ENCODE results near the gene C6orf120.
"Not testable (repeated sequence)": the region's sequence is repeated elsewhere in the genome, so short reads cannot be mapped to it uniquely, and the experiment has no call there.

The C6orf120 gene

DNA sequence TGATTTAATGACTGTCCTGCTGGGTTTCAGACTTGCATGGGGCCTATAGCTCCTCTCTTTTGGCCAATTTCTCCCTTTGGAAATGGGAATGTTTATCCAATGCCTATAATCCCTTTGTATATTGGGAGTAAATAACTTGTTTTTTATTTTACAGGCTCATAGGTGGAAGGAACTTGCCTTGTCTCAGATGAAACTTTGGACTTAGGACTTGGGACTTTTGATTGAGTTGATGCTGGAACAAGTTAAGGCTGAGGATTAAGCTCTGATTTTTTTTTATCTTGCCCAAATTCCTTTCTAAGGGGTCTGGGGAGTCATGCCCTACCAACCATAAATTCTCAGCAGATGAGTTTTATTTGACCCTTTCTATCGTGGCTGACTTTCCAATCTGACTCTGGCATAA lies 23.6 kb upstream of the C6orf120 start:
- DNase-seq (ENCODE audit: low read depth in 2 of 2, low spot score in 1 of 2): no peak

DNA sequence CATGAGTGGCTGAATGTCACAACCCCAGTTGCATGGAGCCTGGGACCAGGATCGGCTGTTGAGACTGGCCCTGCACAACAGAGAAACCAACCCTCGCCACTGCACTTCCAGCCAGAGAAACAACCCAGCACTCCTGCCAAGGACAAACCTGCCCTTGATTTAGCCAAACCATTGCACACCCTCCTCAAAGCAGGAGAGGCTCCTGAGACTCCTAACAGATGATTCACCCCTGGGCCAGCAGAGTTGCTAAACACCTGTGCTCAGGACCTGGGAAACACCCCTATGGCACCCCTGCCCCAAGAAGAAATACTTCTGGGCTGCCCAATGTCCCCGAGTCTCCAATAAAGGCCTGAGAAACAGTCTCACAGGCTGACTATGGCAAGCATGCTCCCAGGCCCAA lies 17.9 kb upstream of the C6orf120 start:
- no peak for DNase-seq (ENCODE audit: low read depth in 2 of 2, low spot score in 1 of 2)

DNA sequence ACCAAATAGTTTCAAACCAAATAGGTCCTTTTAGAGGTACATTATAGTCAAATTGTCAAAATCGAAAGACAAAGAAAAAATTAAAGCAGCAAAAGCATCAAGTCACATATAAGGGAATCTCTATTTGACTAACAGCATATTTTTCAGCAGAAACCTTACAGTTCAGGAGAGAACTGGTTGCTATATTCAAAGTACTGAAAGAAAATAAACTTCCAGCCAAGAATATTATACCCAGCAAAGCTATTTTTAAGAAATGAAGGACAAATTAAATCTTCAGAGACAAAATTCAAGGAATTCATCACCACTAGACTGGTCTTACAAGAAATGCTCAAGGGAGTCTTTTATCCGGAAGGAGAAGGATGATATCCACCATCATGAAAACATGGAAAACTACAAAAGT lies 16.1 kb upstream of the C6orf120 start:
- DNase-seq (ENCODE audit: low read depth in 2 of 2, low spot score in 1 of 2): no peak

DNA sequence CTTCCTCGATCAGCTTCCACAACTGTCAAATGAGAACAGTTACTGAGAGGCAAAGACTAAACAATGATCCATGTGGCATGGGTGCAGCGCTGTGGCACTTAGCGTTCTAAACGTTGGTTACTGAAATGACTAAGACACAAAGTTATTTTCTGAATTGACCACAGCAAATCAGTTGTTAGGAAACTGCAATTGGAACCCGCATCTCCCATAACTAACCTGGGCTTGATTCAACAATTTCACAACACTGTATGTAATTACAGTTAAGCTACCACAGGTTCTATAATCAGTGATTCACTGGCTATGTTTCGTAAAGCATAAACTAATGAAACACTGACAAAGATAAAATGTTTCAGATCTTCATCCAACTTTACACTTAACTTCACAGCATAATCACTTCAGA lies 12.6 kb upstream of the C6orf120 start:
- DNase-seq (ENCODE audit: low read depth in 2 of 2, low spot score in 1 of 2): no peak

DNA sequence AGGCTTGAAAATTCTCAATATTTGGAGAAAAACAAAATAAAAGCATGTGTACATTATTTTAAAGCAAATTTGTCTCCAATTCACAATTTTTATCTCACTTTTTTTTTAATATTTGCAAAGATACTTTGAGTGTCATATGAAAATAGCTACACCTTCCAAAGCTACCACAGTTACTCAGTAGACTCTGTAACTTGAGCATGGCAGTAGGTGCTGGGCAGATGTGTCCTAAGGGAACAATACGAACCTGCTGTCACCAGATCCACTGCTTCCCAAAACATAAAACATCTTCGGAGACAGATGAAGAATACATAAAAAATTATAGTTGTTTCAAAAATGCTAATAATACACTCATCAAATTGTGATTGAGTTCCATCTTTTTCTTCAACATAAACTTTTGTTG lies 10.7 kb upstream of the C6orf120 start:
- no peak for DNase-seq (ENCODE audit: low read depth in 2 of 2, low spot score in 1 of 2)

DNA sequence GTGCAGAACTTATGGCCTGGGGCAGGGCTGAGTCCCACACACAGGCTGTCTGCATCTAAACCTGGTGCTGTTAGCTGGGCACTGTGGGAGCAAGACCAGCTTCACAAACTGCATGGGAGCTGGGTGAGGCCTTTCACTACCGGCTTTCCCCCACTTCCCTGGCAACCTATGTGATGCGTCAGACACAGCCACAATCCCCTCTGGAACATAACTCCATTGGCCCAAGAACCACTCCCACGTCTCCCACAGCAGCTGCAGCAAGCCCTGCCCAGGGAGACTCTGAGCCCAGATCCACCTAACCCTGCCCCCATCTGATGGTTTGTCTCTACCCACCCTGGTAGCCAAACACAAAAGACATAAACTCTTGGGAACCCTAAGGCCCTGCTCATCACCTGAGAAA lies 9.4 kb upstream of the C6orf120 start:
- no peak for DNase-seq (ENCODE audit: low read depth in 2 of 2, low spot score in 1 of 2)

DNA sequence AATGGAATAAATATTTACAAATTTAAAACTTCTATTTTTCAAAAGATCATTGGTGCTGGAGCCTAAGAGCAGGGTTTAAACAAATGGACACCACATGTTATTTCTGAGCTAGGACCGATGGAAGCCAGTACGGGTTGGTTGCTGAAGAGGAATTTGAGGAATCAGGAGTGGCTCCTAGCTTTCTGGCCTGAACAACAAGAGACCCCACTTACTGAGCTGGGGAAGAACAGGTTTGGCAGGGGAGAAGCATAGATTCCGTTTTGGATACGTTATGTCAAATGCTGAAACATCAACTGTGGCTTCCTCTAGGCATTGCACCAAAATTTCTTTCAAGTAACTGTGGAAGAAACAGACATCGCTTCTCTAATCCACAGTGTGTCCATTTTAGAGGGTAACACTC lies 6.8 kb upstream of the C6orf120 start:
- no peak for DNase-seq (ENCODE audit: low read depth in 2 of 2, low spot score in 1 of 2)

DNA sequence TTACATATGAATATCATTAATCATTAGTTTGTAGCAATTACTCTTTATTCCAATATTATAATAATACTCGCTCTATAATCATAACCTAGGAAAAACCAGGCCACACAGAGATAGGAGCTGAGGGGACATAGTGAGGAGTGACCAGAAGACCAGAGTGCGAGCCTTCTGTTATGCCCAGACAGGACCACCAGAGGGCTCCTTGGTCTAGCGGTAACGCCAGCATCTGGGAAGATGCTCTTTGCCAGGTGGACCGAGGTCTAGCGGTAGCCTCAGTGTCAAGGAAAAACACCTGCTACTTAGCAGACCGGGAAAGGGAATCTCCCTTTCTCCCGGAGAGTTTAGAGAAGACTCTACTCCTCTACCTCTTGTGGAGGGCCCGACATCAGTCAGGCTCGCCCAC lies 4.8 kb upstream of the C6orf120 start:
- DNase-seq (ENCODE audit: low read depth in 2 of 2, low spot score in 1 of 2): not testable (repeated sequence)

DNA sequence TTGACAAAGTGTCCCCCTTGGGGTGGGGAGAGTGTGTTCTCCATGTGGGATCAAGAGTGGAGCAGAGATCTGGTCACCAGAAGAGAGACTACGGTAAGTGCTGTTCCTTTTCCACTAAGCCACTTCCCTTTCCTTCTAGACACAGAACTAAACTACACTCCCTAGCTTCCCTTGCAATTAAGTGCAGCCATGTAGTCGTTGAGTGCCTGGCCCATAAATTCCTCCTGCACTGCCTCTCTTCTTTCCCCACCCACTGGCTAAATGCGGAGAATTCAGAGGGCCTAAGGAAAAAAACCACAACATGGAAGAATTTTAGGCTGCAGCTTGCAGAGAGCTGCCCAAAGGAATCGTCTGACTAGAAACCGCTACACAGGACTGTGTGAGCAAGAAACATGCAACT lies 1.6 kb upstream of the C6orf120 start:
- DNase-seq (ENCODE audit: low read depth in 2 of 2, low spot score in 1 of 2): no peak

DNA sequence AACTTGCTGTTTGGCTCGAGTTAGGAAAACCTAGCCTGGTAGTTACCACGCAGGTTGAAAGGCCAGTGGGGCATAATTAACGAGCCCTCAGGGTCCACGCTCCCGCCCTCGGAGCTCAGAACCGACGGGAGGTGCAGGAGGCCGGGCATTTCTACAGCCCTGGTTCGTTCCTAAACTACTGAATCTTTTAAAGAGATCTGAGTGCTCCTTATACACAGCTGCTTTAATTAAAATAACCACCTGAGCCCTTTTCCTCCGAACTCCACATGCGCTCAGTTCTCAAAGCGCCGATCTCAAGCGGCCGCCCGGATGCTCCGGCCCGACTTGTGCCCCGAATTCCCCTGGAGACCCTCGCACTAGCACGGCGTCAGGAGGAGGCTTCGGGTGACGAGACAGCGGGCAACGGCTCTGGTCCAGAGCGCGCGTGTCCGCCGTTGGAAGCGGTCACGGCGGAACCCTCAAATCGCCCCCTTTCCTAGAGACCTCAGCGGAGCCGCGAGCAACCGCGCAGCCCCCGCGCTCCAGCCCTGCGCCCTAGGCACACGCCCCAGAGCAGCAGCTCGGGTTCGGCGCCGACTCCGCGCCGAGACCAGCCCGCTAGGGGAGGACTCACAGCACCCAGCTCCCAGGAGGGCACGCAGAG lies 494 bp upstream of the C6orf120 start:
- no peak for DNase-seq (ENCODE audit: low read depth in 2 of 2, low spot score in 1 of 2)

DNA sequence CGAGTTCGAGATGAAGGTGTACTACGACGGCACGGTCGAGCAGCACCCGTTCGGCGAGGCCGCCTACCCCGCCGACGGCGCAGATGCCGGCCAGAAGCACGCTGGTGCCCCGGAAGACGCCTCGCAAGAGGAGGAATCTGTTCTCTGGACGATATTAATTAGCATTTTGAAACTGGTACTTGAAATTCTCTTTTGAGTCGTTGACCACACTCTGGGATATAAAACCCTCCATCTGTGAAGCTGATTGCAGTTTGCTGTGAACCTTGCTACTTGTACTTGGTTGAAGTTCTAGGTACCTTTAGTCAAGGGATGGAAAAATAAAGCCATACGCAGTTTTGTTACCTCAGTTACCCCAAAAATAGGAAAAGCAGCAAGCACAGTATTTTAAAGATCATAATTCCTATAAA lies 917 bp downstream of the C6orf120 start:
- DNase-seq (ENCODE audit: low read depth in 2 of 2, low spot score in 1 of 2): no peak

DNA sequence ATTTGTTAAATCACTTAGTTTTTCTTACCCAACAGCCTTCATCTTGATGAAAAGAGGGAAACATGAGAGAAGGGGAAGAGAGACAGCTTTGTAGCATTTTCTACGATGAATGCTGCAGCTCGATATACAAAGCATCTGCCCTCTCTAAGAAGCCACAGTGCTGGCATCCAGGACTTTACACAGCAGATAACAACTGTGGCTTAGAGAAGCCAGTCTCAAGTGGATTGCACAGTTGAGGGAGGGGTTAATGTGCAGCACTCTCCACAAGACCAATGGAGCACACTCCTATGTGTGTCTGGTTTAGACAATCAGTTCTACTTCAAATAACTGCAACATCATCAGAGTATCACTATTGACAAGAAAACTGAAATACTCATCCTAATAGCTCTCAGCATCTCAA lies 5.8 kb downstream of the C6orf120 start:
- DNase-seq (ENCODE audit: low read depth in 2 of 2, low spot score in 1 of 2): no peak

DNA sequence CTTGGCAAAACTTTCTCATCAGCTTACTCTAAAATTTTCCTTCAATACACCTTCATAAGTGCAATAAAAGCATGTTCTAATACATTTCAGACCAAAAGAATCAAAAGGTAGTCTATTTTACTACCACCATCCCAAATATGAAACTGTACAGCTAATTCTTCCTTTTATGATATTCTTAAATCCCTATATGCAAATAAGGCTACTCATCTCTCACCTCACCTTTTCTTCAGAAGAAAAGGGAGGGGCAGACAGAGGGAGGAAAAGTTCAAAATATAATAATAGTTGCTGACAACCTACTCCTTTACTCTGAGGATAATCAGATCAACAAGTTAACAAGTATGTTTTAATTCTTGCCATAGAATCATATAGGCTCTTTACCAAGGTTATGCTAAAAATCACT lies 7.4 kb downstream of the C6orf120 start:
- no peak for DNase-seq (ENCODE audit: low read depth in 2 of 2, low spot score in 1 of 2)

DNA sequence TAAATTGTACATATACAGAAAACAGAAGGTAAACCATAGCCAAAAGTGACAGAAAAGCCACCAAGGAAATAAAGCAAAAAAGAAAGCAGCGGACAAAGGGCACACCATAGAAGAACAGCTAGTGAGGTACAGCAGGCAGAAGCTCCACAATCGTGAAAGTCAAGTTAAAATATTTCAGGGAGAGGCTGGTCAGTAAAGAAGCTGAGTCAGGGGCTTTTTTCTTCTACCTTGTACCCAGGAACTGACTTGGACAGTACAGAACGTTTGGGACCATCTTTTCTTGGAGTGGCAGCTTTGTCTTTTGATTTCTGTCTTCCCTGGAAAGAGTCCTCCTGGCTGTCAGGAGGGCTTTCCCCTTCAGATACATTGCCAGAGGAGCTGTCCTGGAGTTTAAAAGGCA lies 8.1 kb downstream of the C6orf120 start:
- DNase-seq (ENCODE audit: low read depth in 2 of 2, low spot score in 1 of 2): no peak

DNA sequence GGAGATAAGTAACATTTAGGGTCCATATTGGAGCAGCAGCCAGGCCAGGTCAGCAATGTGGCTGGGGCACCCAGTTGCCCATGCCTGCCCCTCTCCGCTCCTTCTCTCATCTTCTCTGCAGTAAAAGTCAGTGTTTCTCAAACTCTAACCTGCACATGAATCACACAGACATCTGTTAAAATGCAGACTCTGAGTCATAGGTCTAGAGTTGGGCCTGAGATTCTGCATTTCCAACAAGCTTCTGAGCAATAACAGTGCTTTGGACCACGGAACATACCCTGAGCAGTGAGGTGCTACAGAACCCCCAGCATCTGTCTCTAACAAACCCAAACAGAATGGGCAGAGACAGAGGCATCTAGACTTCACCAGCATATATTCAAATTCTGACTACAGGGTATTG lies 12.3 kb downstream of the C6orf120 start:
- DNase-seq (ENCODE audit: low read depth in 2 of 2, low spot score in 1 of 2): no peak

DNA sequence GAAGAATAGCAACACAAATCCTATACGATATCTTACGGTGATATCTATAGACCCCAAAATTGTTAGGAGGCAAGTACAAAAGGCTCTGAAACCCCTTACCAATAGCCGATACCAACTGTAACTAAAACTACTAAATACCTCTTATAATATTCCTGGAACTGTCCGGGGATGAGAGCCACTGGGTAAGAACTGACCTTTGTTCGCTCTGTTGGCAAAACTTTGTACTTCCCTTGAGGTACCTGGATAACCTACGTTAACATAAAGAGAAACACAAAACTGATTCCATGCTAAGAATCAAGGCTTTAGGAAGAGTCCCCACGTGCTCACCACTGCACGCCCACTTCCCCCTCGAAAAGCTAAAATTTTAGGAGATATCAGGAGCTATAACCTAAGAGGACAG lies 12.7 kb downstream of the C6orf120 start:
- no peak for DNase-seq (ENCODE audit: low read depth in 2 of 2, low spot score in 1 of 2)

DNA sequence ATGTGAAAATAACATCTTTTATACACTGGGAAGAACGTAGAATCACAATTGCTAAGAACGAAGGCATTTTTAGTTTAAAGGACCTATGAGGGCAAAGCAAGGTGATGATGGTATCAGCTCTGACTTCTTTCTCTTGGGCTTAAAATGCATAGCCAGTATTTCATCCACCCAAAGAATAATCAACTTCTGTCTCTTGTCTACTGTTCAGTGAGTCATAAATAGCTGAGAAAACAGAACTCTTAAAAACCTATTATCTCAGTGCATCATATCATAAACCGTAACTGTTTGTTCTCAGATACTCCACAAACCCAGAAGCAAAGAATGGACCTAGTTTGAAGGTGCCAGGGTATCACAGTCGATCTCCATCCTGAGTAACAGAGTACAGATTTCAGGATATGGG lies 17.2 kb downstream of the C6orf120 start:
- DNase-seq (ENCODE audit: low read depth in 2 of 2, low spot score in 1 of 2): no peak

DNA sequence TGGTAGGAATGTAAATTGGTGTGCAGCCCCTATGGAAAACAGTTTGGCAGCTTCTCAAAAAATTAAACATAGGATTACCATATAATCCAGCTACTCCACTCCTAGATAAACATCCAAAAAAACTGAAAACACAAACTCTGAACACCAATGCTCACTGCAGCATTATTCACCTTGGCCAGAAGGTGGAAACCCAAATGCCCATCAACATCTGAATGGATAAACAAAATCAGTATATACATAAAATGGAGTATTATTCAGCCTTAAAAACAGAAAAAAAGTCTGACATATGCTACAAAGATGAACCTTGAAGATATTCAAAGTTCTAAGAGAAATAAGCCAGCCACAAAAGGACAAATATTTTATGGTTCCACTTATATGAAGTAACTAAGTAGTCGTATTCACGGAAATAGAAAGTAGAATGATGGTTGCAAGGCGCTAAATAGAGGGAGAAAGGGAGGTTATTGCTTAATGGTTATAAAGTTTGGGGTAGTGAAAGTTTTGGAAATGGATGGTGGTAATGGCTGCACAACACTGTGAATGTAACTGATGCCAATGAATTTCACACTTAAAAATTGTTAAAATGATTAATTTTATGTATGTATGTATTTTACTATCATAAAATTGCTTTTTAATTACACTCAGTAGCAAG lies 18.4 kb downstream of the C6orf120 start:
- DNase-seq (ENCODE audit: low read depth in 2 of 2, low spot score in 1 of 2): no peak

DNA sequence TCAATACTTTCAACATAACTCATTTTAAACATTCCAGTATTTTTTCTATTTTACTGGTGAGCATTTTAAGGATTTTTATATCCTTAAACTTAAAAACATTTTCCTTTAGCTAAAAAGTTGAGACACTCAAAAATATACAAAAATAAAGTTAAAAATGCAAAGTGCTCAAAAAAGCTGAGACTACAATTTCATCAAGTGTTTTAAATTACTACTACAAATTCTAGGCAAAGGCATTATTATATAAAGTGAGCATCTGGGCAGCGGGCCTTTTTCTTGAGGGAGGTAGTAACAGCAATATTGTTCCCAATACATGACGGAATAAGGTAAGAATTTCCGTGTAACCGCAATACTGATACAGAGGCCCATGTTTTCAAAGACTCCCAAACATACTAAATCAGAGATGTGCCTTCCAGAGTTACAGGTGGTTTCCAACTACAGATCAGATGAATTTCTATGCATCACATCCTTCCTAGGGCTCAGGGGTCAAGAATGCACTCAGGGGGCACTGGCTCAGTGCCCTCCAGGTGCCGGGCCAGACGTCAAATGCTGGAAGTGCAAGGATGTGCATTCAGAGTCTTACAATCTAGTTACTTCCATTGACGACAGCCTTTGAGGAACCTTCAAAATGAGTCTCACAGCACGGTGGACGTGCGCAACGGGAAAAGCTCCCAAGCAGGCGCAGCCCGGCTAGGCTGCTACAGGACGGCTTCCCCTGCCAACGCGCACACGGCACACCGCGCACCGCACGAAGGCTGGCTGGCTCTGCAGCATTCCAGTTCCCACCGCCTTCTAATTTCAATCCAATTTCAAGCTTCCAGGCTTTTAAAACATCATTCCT lies 20.7 kb downstream of the C6orf120 start:
- DNase-seq (ENCODE audit: low read depth in 2 of 2, low spot score in 1 of 2): peak in 1 of 2 donors; percentile 13

DNA sequence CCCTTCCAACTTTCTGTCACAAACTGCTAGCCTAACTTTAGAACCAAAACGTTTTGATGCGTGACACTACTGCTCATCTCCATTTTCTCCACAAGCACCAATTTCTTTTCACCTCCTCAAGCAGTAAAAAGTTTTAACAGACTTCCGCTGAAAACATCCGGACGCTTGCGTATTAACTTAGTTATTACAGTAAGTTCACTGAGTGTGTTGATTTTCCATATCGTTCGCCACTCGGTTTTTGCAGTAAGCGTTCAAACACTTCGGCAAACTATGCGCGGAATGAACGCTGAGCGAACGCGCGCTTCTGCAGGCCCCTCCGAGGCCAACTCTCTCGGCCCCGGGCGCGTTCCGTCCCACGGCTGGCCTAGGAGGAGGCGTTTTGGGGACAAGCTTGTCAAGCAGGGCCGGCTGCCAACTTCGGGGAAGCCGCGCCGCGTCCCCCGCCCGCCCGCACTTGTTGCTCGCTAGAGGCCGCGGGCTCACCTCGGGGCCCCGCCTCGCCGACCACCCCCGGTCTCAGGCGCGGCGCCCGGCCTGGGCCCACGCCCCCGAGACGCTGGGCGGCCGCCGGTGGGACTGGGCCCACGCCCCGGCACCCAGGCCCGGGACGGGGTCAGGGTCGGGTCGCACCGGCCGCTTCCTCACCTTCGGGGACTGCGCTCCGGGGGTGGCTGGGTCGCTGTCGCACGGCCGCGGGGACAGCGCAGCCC lies 21.4 kb downstream of the C6orf120 start:
- peak in 1 of 2 donors; percentile 40 for DNase-seq (ENCODE audit: low read depth in 2 of 2, low spot score in 1 of 2)

DNA sequence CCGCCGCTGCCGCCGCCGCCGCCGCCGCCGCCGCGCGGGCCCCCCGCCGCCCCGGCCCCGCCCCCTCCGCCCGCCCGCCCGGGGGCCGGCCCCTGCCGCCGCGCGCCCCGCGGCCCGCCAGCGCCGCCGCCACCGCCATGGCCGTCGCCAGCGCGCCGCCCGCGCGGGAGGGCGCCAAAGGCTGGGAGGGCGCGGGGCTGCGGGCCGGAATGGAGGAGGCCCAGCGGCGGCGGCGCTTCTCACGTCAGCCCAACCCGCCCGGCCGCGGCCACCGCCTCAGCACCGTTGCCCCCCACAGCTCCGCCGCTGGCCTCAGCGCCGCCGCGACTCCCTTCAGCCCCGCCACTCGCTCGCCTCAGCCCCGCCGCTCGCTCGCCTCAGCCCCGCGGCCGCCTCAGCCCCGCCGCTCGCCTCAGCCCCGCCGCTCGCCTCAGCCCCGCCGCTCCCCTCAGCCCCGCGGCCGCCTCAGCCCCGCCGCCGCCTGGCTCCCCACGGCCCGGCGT lies 22.1 kb downstream of the C6orf120 start:
- peak in 1 of 2 donors; percentile 9 for DNase-seq (ENCODE audit: low read depth in 2 of 2, low spot score in 1 of 2)

All from stimulated activated CD8-positive, alpha-beta memory T cell treated with anti-CD3 and anti-CD28 coated beads, Interleukin-4, amount 100 ng/mL, for 1 hour (primary cell).